GM12873 (cell line): ENCODE results near the gene COL4A5.

ENCODE experiments used
- CTCF ChIP-seq: IDR thresholded peaks from 2 replicates; pipeline ENCODE4 v1.5.1; 2012; ENCODE audit warnings: low read depth, mild to moderate bottlenecking, moderate library complexity, low read length, control low read depth; ENCODE audit not compliant: insufficient read depth; ENCODE audit errors: missing control alignments

Gene COL4A5

GRCh38 chrX:108468486-108468885, 28.8 kb downstream of the COL4A5 start:
- TF ChIP-seq CTCF: no peak

- no peak for TF ChIP-seq CTCF
These were observed 34.3 kb downstream of the COL4A5 start for GRCh38 chrX:108473979-108474378.

GRCh38 chrX:108484251-108484650, 44.6 kb downstream of the COL4A5 start:
- no peak for TF ChIP-seq CTCF

- TF ChIP-seq CTCF: no peak
These were observed 46.3 kb downstream of the COL4A5 start for GRCh38 chrX:108485960-108486359.

- no peak for TF ChIP-seq CTCF
These were observed 54.9 kb downstream of the COL4A5 start for GRCh38 chrX:108494406-108495090.

GRCh38 chrX:108511721-108512120, 72.1 kb downstream of the COL4A5 start:
- no peak for TF ChIP-seq CTCF

GRCh38 chrX:108516184-108516583, 76.5 kb downstream of the COL4A5 start:
- no peak for TF ChIP-seq CTCF
